ENCODE measurements around the gene RAB5IF. TPM values are rescaled to one million over a fixed set of nuclear protein-coding genes. Genes with fewer than 3 reads are reported as not detected.

RAB5IF gene
- total and polyA plus RNA-seq, 2 of the 8 experiments (the other 6 are each of a cell fraction or from before 2014, with no cell fraction given), result 95.5 to 148 TPM

DNA sequence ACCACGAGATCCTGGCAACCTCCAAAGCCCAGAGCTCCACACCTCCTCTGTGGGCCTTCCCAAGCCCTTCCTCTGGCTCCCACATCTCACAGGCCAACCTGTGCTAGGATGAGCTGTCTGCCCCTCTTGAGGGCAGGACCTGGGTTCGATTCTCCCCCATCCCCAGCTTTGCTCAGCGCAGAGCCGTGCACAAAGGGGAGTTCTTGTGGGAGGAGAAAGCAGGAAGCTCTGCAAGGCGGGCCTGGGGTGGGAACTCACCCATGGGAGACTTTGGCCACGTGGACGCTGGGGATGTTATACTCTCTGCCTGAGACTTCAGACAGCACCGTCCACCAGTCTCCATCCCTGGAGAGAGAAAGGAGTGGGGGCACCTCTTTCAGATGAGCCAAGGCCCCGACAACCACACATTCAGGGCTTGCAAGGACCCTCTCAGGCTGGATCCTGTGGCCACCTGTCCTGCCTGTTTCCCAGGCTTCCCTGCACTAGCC, 27.8 kb downstream of the RAB5IF start:
- Histone ChIP-seq H3K36me3 (ENCODE audit: control insufficient read depth in 2 of 4, insufficient read depth in 4 of 4, low read length in 3 of 4) (no peaks in the 10 kb centered on the region), H2BK120ac (replicated peaks; ENCODE audit: low read depth, low read length) (no peak overlapping the region), H2BK20ac (ENCODE audit: low read length) (no peak overlapping the region), H3K4me3 (ENCODE audit: extremely low read depth in 1 of 4, insufficient read depth in 2 of 4, low read depth in 3 of 4, low read length in 4 of 4) (no peak overlapping the region), H3K4me1 (replicated peaks in 1 of 4; ENCODE audit: control insufficient read depth in 3 of 4, insufficient read depth in 4 of 4, low read length in 3 of 4) (no peaks in the 10 kb centered on the region; a peak in 2 of 7 replicates), H3K9ac (replicated peaks in 1 of 4; ENCODE audit: extremely low read depth in 1 of 4, low read depth in 3 of 4, low read length in 3 of 4) (no peak overlapping the region), H2BK15ac (ENCODE audit: low read length) (no peak overlapping the region), H4K5ac (ENCODE audit: insufficient read length, low read depth, low read length) (no peak overlapping the region), H3K4ac (replicated peaks; ENCODE audit: insufficient read length, low read depth, low read length) (no peak overlapping the region), H4K8ac (ENCODE audit: extremely low read depth, insufficient read depth, low read length) (peak overlapping the region; percentile 22), H3K27ac (ENCODE audit: low read depth, low read length) (no peak overlapping the region), H3K23ac (ENCODE audit: insufficient read length) (no peak overlapping the region), H3K79me1 (ENCODE audit: low read depth, low read length) (no peaks in the 10 kb centered on the region), H2AFZ (ENCODE audit: low read length) (no peak overlapping the region), H3K23me2 (ENCODE audit: low read depth, low read length) (no peaks in the 10 kb centered on the region), H3K4me2 (ENCODE audit: insufficient read depth in 1 of 2, low read depth in 2 of 2, low read length in 2 of 2) (no peak overlapping the region), H2AK5ac (ENCODE audit: low read depth, low read length) (no peak overlapping the region), H3K18ac (ENCODE audit: extremely low read depth, low read length) (no peak overlapping the region), H3K56ac (replicated peaks; ENCODE audit: insufficient read length, low read depth, low read length) (no peak overlapping the region), H3K79me2 (ENCODE audit: control insufficient read depth in 1 of 2, insufficient read depth in 2 of 2, low read length in 2 of 2) (no peaks in the 10 kb centered on the region), H4K91ac (replicated peaks; ENCODE audit: insufficient read length, low read length) (no peak overlapping the region), H3K27me3 (replicated peaks in 1 of 4; ENCODE audit: control insufficient read depth in 3 of 4, extremely low read depth in 1 of 4, insufficient read depth in 3 of 4, low read length in 3 of 4) (no peaks in the 10 kb centered on the region), H4K20me1 (replicated peaks in 1 of 2; ENCODE audit: control insufficient read depth in 1 of 2, insufficient read depth in 2 of 2, low read length in 2 of 2) (no peaks in the 10 kb centered on the region), H3K9me3 (ENCODE audit: insufficient read depth in 2 of 2, low read depth in 1 of 2, low read length in 1 of 2) (no peaks in the 10 kb centered on the region), H2BK5ac (ENCODE audit: low read depth, low read length) (peak overlapping the region; percentile 66; the same call in 1 of the 2 replicates), H3K14ac (ENCODE audit: insufficient read length) (no peak overlapping the region), H2BK12ac (ENCODE audit: low read depth, low read length) (no peak overlapping the region)
- FAIRE-seq, result no peak
- ChIA-PET POLR2A (ENCODE audit: partially characterized antibody) (interaction anchor here (0.6 to 1.7 kb wide), 4 partner anchors 27 to 161 kb away, joined by 3 to 4 read pairs (median 3); no protein-coding TSS in a partner anchor), CTCF (ENCODE audit: partially characterized antibody) (interaction anchor here (0.6 to 9.9 kb wide), 23 partner anchors 9 to 924 kb away, joined by 3 to 92 read pairs (median 5); partner anchors contain the start of genes DSN1, RAB5IF and SLA2)
- no peak for DNase-seq (ENCODE audit: low read depth in 1 of 2, low spot score in 2 of 2)
- WGBS, 2 experiments (ENCODE audit: extremely low coverage in 1 of 2, insufficient coverage in 1 of 2, insufficient read length in 1 of 2, insufficient replicate concordance in 2 of 2, low coverage in 1 of 2, low lambda C conversion rate in 2 of 2, missing lambda C conversion rate in 1 of 2), result 89% methylated on average over 9 of the region's 9 CpGs; no CpG with 5 or more reads in 1 of the 2 experiments
- no peak for TF ChIP-seq KDM4A (IDR thresholded peaks at IDR 0.05; ENCODE audit: low read depth, low read length, severe bottlenecking)
- TF ChIP-seq, protein P1, sequence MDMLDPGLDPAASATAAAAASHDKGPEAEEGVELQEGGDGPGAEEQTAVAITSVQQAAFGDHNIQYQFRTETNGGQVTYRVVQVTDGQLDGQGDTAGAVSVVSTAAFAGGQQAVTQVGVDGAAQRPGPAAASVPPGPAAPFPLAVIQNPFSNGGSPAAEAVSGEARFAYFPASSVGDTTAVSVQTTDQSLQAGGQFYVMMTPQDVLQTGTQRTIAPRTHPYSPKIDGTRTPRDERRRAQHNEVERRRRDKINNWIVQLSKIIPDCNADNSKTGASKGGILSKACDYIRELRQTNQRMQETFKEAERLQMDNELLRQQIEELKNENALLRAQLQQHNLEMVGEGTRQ (IDR thresholded peaks at IDR 0.05; ENCODE audit: low read length), result no peak
- no peak for TF ChIP-seq EZH2 (IDR thresholded peaks at IDR 0.05; ENCODE audit: low read depth, low read length, severe bottlenecking)
- no peak for TF ChIP-seq CBX5 (IDR thresholded peaks at IDR 0.05; ENCODE audit: low read depth, low read length)
- TF ChIP-seq SIRT6 (IDR thresholded peaks at IDR 0.05; ENCODE audit: low read length), result no peak
- no peak for TF ChIP-seq JUND (IDR thresholded peaks at IDR 0.05; ENCODE audit: low read length)
